GM13977 (cell line): ENCODE data around the gene RABEPK.
"Not testable (repeated sequence)": the region's sequence is repeated elsewhere in the genome, so short reads cannot be mapped to it uniquely, and the experiment has no call there.

Experiments
- DNase-seq: peaks from one replicate; pipeline ENCODE4 v3.0.0; 2012; ENCODE audit warnings: low spot score
- CTCF ChIP-seq: IDR thresholded peaks from 2 replicates; pipeline ENCODE4 v1.5.1; 2012; ENCODE audit warnings: mild to moderate bottlenecking, control low read depth; ENCODE audit not compliant: insufficient read depth; ENCODE audit errors: extremely low read depth, missing control alignments
- in situ Hi-C: fragments of 300-500 bp; cut with MboI; formaldehyde crosslinking; loops from one replicate; pipeline ENCODE4 v1.12.0; 2022; ENCODE audit warnings: low sequenced_read_pairs, low pct_unique_long_range_greater_than_20kb, mixed read lengths, inconsistent platforms; ENCODE audit not compliant: unreplicated experiment

The RABEPK gene

GRCh38 chr9:125166762-125167161 lies 33.6 kb upstream of the RABEPK start:
- no peak for DNase-seq
- TF ChIP-seq CTCF: no peak
- in situ Hi-C loops: no loop called here

GRCh38 chr9:125169895-125170294 lies 30.4 kb upstream of the RABEPK start:
- in situ Hi-C loops: no loop called here
- no peak for DNase-seq
- no peak for TF ChIP-seq CTCF

- in situ Hi-C loops: no loop called here
Observed at GRCh38 chr9:125172031-125172755, 28.1 kb upstream of the RABEPK start.

GRCh38 chr9:125176636-125177035 lies 23.7 kb upstream of the RABEPK start:
- no peak for TF ChIP-seq CTCF
- no peak for DNase-seq
- in situ Hi-C loops: no loop called here

More at GRCh38 chr9:125172031-125172755, 28.1 kb upstream of the RABEPK start:
- no peak for DNase-seq
- no peak for TF ChIP-seq CTCF

- in situ Hi-C loops: no loop called here
- DNase-seq: no peak
- no peak for TF ChIP-seq CTCF
Observed at GRCh38 chr9:125177888-125178287, 22.5 kb upstream of the RABEPK start.

GRCh38 chr9:125179776-125180175 lies 20.6 kb upstream of the RABEPK start:
- in situ Hi-C loops, DNase-seq: not testable (repeated sequence)

GRCh38 chr9:125180876-125181275 lies 19.5 kb upstream of the RABEPK start:
- DNase-seq: no peak
- in situ Hi-C loops: no loop called here

GRCh38 chr9:125181756-125182155 lies 18.6 kb upstream of the RABEPK start:
- DNase-seq, in situ Hi-C loops: not testable (repeated sequence)

More at GRCh38 chr9:125180876-125181275, 19.5 kb upstream of the RABEPK start:
- TF ChIP-seq CTCF: no peak
